ENCODE results near the gene COL6A3.
"Not testable (repeated sequence)": the region's sequence is repeated elsewhere in the genome, so short reads cannot be mapped to it uniquely, and the experiment has no call there.

Gene COL6A3

DNA sequence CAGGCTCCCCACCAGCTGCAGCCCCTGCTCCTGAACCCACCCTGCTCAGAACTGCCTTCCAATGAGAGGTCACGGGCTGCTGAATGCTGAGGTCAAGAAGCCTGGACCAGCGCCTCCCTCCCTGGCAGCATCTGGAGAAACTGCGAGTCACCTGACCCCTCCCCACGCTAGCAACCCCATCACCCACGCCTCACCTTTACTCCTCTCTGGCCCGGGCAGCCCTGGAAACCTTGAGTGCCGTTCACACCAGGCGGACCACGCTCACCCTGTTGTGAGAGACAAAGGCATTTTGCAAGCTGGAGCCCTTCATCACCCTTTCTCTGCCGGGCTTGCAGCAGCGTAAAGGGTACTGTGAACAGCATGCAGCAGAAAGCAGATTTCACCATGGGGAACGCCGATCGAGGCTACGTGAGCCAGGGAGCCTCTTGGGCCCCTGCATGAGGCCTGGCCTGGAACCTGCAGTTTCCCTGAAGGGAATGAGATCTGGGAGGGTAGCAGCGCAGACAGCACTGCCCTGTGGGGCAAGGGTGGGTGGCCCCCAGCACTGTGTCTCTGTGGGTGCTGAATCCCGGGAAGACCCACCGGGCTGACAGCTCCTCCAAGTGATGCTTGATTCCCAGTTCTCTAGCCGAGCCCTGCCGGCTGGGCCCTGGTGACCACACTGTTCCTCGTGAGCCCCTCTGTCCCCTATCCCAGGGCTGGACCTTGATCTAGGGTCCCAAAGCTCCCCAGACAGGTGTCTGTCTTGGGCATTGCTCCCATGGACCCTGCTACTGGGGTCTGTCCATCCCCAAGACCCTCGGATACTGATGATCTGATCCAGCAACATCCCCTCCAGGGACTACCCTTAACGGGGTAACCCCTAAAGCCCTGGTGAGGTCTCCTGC, 53.8 kb downstream of the COL6A3 start:
- H3K27me3 ChIP-seq (ENCODE audit: control insufficient read depth, insufficient read depth, low read length) = no peaks in the 10 kb centered on the region
- H3K4me1 ChIP-seq (ENCODE audit: control insufficient read depth, insufficient read depth, low read length) = no peaks in the 10 kb centered on the region
- H3K9ac ChIP-seq (ENCODE audit: low read length) = no peak overlapping the region
- no peaks in the 10 kb centered on the region for H3K9me3 ChIP-seq (ENCODE audit: control insufficient read depth, low read length)
- H3K4me3 ChIP-seq (ENCODE audit: low read length) = no peak overlapping the region
- H3K36me3 ChIP-seq (ENCODE audit: control insufficient read depth, insufficient read depth, low read length) = no peaks in the 10 kb centered on the region

DNA sequence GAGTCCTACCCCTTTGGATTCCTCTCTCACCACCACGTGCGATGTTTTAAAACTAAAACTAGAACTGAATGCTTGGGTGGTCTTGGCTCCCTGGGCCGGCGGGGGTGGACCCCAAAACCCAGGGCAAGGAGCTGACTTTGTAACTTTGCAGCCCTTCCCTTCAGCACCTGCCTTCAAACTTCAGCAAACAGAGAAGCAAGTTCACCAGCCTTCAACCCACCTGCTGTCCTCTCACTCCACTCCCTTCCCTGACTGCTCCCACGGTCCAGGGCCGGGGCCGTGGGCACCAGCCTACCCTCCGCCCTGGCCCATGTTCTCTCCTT, 54.5 kb downstream of the COL6A3 start:
- no peaks in the 10 kb centered on the region for H3K9me3 ChIP-seq (ENCODE audit: control insufficient read depth, low read length)
- H3K9ac ChIP-seq (ENCODE audit: low read length) = no peak overlapping the region
- no peaks in the 10 kb centered on the region for H3K4me1 ChIP-seq (ENCODE audit: control insufficient read depth, insufficient read depth, low read length)
- H3K27me3 ChIP-seq (ENCODE audit: control insufficient read depth, insufficient read depth, low read length) = no peaks in the 10 kb centered on the region
- H3K4me3 ChIP-seq (ENCODE audit: low read length) = no peak overlapping the region
- H3K36me3 ChIP-seq (ENCODE audit: control insufficient read depth, insufficient read depth, low read length) = no peaks in the 10 kb centered on the region

DNA sequence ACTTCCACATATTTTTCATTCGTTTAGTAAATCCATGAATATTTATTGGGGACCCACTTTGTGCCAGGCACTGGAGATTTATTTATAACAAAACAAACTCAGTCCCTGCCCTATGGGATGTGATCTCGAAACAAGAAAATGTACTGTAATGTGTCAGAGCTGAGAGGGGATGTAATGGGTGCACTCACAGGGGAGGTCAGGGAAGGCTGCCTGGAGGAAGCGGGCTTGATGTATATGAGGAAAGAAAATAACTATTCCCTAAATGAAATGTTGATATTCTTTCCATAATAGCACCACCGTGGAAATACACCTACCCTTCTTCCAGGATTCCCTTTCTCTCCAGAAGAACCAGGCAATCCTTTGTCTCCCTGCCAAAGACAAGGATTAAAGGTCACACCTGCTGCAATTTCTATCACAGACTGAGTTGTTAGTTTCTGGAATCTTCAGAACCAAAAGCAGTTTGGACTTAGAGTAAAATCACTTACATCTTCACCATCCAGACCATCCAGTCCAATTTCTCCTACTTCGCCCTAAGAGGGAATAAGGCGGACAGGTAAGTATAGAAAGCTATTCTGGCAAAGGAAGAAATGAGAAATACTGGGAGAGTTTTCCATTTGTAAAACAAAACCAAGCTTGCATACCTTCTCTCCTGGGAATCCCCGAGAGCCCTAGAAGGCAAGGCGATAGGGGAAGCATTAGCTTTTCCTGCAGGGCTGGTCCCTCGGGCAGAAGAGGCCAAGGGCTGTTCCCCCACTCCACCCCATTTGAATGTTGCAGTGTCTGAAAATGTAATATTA, 55.0 kb downstream of the COL6A3 start:
- Histone ChIP-seq H3K9ac (ENCODE audit: low read length) (no peak overlapping the region), H3K4me1 (ENCODE audit: control insufficient read depth, insufficient read depth, low read length) (no peaks in the 10 kb centered on the region), H3K4me3 (ENCODE audit: low read length) (no peak overlapping the region), H3K36me3 (ENCODE audit: control insufficient read depth, insufficient read depth, low read length) (no peaks in the 10 kb centered on the region), H3K9me3 (ENCODE audit: control insufficient read depth, low read length) (no peaks in the 10 kb centered on the region), H3K27me3 (ENCODE audit: control insufficient read depth, insufficient read depth, low read length) (no peaks in the 10 kb centered on the region)

DNA sequence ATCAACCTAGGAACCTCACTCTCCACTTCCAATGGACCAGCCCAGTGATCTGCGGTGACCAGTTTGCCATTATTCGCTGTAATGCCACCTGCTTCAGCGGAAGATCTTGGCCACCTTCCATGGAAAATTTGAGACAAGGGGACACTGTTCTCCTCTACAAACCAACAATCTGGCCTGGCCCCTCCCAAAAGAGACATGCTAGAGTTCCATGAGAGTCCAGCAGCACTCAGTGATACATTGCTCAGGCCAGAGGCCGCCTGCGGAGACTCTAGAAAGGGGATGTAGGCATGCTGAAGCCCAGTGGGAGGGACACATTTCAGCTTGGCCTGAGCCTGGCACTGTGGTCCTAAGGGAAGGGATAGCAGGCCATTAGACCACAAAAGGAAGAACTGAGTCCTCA, 58.3 kb downstream of the COL6A3 start:
- no peak overlapping the region for H3K9ac ChIP-seq (ENCODE audit: low read length)
- H3K36me3 ChIP-seq (ENCODE audit: control insufficient read depth, insufficient read depth, low read length) = no peaks in the 10 kb centered on the region
- H3K4me3 ChIP-seq (ENCODE audit: low read length) = no peak overlapping the region
- H3K9me3 ChIP-seq (ENCODE audit: control insufficient read depth, low read length) = no peaks in the 10 kb centered on the region
- H3K27me3 ChIP-seq (ENCODE audit: control insufficient read depth, insufficient read depth, low read length) = peaks cover 3% of the 10 kb centered on the region
- no peaks in the 10 kb centered on the region for H3K4me1 ChIP-seq (ENCODE audit: control insufficient read depth, insufficient read depth, low read length)

DNA sequence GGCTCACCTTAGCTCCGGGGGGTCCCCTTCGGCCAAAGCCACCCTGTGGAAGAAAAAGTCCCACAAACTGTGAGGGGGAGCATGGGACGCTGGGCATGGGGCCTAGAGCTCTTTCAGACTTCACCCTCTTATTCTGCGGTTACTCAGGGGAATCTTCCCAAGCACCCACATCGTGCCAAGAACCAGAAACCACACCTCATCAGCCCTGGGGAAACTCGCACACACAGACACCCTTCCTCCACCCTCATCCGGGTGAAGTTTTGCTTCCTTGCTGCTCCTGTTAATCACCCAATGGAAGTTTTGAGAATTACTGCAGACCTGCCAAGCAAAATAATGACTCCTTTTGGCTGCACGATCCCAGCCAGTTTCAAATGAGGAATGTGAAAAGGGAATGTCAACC, 59.1 kb downstream of the COL6A3 start:
- no peaks in the 10 kb centered on the region for H3K36me3 ChIP-seq (ENCODE audit: control insufficient read depth, insufficient read depth, low read length)
- H3K4me3 ChIP-seq (ENCODE audit: low read length) = no peak overlapping the region
- H3K9ac ChIP-seq (ENCODE audit: low read length) = no peak overlapping the region
- H3K27me3 ChIP-seq (ENCODE audit: control insufficient read depth, insufficient read depth, low read length) = peaks cover 5% of the 10 kb centered on the region
- H3K4me1 ChIP-seq (ENCODE audit: control insufficient read depth, insufficient read depth, low read length) = no peaks in the 10 kb centered on the region
- H3K9me3 ChIP-seq (ENCODE audit: control insufficient read depth, low read length) = no peaks in the 10 kb centered on the region

DNA sequence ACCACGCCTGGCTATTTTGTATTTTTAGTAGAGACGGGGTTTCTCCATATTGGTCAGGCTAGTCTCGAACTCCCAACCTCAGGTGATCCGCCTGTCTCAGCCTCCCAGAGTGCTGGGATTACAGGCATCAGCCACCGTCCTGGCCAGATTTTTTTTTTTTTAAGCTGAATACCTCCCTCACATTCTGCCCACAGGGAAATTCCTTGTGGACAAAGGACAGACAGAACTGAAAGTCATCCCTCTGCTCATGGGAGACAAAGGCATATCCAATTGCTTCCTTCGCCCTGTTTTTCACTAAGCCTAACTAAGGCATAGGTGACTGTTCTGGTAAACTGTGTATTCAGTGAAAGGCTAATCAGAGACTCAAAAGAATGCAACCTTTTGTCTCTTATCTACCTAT, 59.8 kb downstream of the COL6A3 start:
- not testable (repeated sequence) for H3K9me3 ChIP-seq (ENCODE audit: control insufficient read depth, low read length); H3K4me1 ChIP-seq (ENCODE audit: control insufficient read depth, insufficient read depth, low read length); H3K27me3 ChIP-seq (ENCODE audit: control insufficient read depth, insufficient read depth, low read length); H3K4me3 ChIP-seq (ENCODE audit: low read length); H3K9ac ChIP-seq (ENCODE audit: low read length); H3K36me3 ChIP-seq (ENCODE audit: control insufficient read depth, insufficient read depth, low read length)

DNA sequence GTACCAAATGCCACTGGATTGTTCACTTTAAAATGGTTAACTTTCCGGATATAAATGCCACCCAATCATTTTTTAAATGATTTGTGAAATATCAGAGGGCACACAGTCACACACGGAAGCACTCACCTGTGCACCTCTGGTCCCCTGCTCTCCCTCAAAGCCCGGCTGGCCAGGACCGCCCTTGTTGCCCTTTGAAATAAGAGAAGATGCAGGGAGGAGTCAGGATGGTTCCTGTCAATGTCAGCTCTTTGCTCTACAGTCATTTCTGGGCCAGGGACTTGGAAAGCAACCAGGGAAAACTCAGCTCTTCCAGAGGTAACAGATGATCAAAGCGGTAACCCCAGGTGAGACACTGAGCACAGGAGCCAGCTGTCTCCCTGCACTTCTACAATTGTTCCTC, 60.7 kb downstream of the COL6A3 start:
- H3K4me1 ChIP-seq (ENCODE audit: control insufficient read depth, insufficient read depth, low read length) = no peaks in the 10 kb centered on the region
- H3K27me3 ChIP-seq (ENCODE audit: control insufficient read depth, insufficient read depth, low read length) = peaks cover 5% of the 10 kb centered on the region
- H3K36me3 ChIP-seq (ENCODE audit: control insufficient read depth, insufficient read depth, low read length) = no peaks in the 10 kb centered on the region

GRCh38 chr2:237352279-237352845, 61.6 kb downstream of the COL6A3 start:
- H3K4me3 ChIP-seq (ENCODE audit: low read length) = no peak overlapping the region
- H3K36me3 ChIP-seq (ENCODE audit: control insufficient read depth, insufficient read depth, low read length) = no peaks in the 10 kb centered on the region
- no peak overlapping the region for H3K9ac ChIP-seq (ENCODE audit: low read length)
- H3K4me1 ChIP-seq (ENCODE audit: control insufficient read depth, insufficient read depth, low read length) = no peaks in the 10 kb centered on the region
- H3K9me3 ChIP-seq (ENCODE audit: control insufficient read depth, low read length) = no peaks in the 10 kb centered on the region
- peaks cover 5% of the 10 kb centered on the region for H3K27me3 ChIP-seq (ENCODE audit: control insufficient read depth, insufficient read depth, low read length)

More for the DNA sequence above, 60.7 kb downstream of the COL6A3 start:
- Histone ChIP-seq H3K9me3 (ENCODE audit: control insufficient read depth, low read length) (no peaks in the 10 kb centered on the region), H3K4me3 (ENCODE audit: low read length) (no peak overlapping the region), H3K9ac (ENCODE audit: low read length) (no peak overlapping the region)

- Histone ChIP-seq H3K27me3 (ENCODE audit: control insufficient read depth, insufficient read depth, low read length) (peaks cover 5% of the 10 kb centered on the region), H3K36me3 (ENCODE audit: control insufficient read depth, insufficient read depth, low read length) (no peaks in the 10 kb centered on the region), H3K4me3 (ENCODE audit: low read length) (no peak overlapping the region), H3K9ac (ENCODE audit: low read length) (no peak overlapping the region), H3K9me3 (ENCODE audit: control insufficient read depth, low read length) (no peaks in the 10 kb centered on the region), H3K4me1 (ENCODE audit: control insufficient read depth, insufficient read depth, low read length) (no peaks in the 10 kb centered on the region)
Measured at GRCh38 chr2:237351796-237352195, 62.2 kb downstream of the COL6A3 start.

- no peak overlapping the region for H3K4me3 ChIP-seq (ENCODE audit: low read length)
- H3K9ac ChIP-seq (ENCODE audit: low read length) = no peak overlapping the region
- peaks cover 5% of the 10 kb centered on the region for H3K27me3 ChIP-seq (ENCODE audit: control insufficient read depth, insufficient read depth, low read length)
- H3K4me1 ChIP-seq (ENCODE audit: control insufficient read depth, insufficient read depth, low read length) = no peaks in the 10 kb centered on the region
- no peaks in the 10 kb centered on the region for H3K36me3 ChIP-seq (ENCODE audit: control insufficient read depth, insufficient read depth, low read length)
- no peaks in the 10 kb centered on the region for H3K9me3 ChIP-seq (ENCODE audit: control insufficient read depth, low read length)
Measured at GRCh38 chr2:237351046-237351445, 62.9 kb downstream of the COL6A3 start.

GRCh38 chr2:237350597-237350996, 63.4 kb downstream of the COL6A3 start:
- peaks cover 5% of the 10 kb centered on the region for H3K27me3 ChIP-seq (ENCODE audit: control insufficient read depth, insufficient read depth, low read length)
- no peaks in the 10 kb centered on the region for H3K36me3 ChIP-seq (ENCODE audit: control insufficient read depth, insufficient read depth, low read length)
- no peak overlapping the region for H3K4me3 ChIP-seq (ENCODE audit: low read length)
- no peaks in the 10 kb centered on the region for H3K4me1 ChIP-seq (ENCODE audit: control insufficient read depth, insufficient read depth, low read length)
- no peak overlapping the region for H3K9ac ChIP-seq (ENCODE audit: low read length)
- no peaks in the 10 kb centered on the region for H3K9me3 ChIP-seq (ENCODE audit: control insufficient read depth, low read length)

DNA sequence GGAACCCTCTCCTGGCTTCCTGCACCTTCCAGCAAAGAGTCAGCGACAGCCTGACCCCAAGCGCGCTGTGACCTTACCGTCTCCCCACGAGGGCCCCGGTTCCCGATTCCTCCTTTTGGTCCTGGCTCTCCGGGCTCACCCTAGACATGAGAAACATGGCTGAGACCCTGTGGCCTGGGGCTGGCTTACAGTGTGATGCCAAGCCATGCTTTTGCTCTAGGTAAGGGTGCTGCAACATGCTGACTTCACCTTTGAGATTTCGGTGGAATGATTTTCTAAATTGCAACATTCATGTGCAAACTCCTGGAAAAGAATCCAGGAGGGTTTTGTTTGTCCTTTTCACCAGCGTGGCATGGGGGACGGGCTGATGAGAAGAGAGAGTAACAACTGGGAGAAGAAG, 63.9 kb downstream of the COL6A3 start:
- H3K36me3 ChIP-seq (ENCODE audit: control insufficient read depth, insufficient read depth, low read length) = no peaks in the 10 kb centered on the region
- no peak overlapping the region for H3K9ac ChIP-seq (ENCODE audit: low read length)
- H3K4me3 ChIP-seq (ENCODE audit: low read length) = no peak overlapping the region
- peaks cover 5% of the 10 kb centered on the region for H3K27me3 ChIP-seq (ENCODE audit: control insufficient read depth, insufficient read depth, low read length)
- no peaks in the 10 kb centered on the region for H3K4me1 ChIP-seq (ENCODE audit: control insufficient read depth, insufficient read depth, low read length)
- H3K9me3 ChIP-seq (ENCODE audit: control insufficient read depth, low read length) = no peaks in the 10 kb centered on the region

Data from mucosa of stomach (tissue), 1 donor.